K562 (cell line): ENCODE measurements around the gene BBX. TPM values are rescaled to one million over a fixed set of nuclear protein-coding genes. Genes with fewer than 3 reads are reported as not detected.
"Not testable (repeated sequence)": the region's sequence is repeated elsewhere in the genome, so short reads cannot be mapped to it uniquely, and the experiment has no call there.

Source experiments
- ATAC-seq: fragments of 200-7000 bp; cut with Tn5 transposase; 3 replicates; pipeline ENCODE4 v1.9.1; 2020; ENCODE audit warnings: moderate library complexity
- BruUV-seq: library from RNA; stranded (reverse); fragments of 400-500 nt; replicated peaks from 2 replicates; lab custom pipeline; 2021; lab: Mats Ljungman, UMichigan
- CTCF ChIA-PET: fragments of 300-600 bp; formaldehyde crosslinking; extraction: SDS; loops from one replicate; lab custom pipeline; 2021; ENCODE audit warnings: low intra/inter-chr PET ratio; lab: Yijun Ruan, JAX
- POLR2A ChIA-PET: fragments of 300-600, 350-650 bp; sonication (Branson Sonifier 250); formaldehyde crosslinking; extraction: SDS; loops from one replicate; lab custom pipeline; 2021; ENCODE audit warnings: antibody characterized with exemption, inconsistent platforms; lab: Yijun Ruan, JAX
- DNase-seq, 4 experiments: peaks; one replicate each; pipeline versions ENCODE4 v3.0.0 to v3.0.0-alpha.2; 2011 to 2018; ENCODE audit warnings: low spot score in 3 of 4, mixed read lengths in 3 of 4; ENCODE audit errors: extremely low read depth in 1 of 4
- FAIRE-seq: peaks from 2 replicates; lab custom pipeline; 2011; peaks lifted over from hg19 to GRCh38; lab: Jason Lieb, UNC
- H2AFZ ChIP-seq: 2 replicates; pipeline ENCODE4 v1.6.0; 2011; ENCODE audit warnings: low read depth, low read length, control low read depth, inconsistent platforms
- H3K27ac ChIP-seq: fragments of 200-600 bp; 3 replicates; pipeline ENCODE4 v1.8.0; 2011; ENCODE audit warnings: low read depth, mild to moderate bottlenecking, control low read depth, inconsistent platforms, low read length, moderate library complexity, mixed read lengths; ENCODE audit errors: extremely low read depth
- H3K27me3 ChIP-seq, 2 experiments: fragments of 300-600 bp in 1 of 2; 2 replicates in 1 of 2; 3 replicates in 1 of 2; pipeline versions ENCODE4 v1.6.0 to v1.8.0; 2011; ENCODE audit warnings: inconsistent platforms in 2 of 2, low read length in 2 of 2, mild to moderate bottlenecking in 1 of 2, mixed read lengths in 1 of 2, moderate library complexity in 1 of 2; ENCODE audit not compliant: control insufficient read depth in 2 of 2, insufficient read depth in 2 of 2
- H3K36me3 ChIP-seq: fragments of 300-600 bp; 3 replicates; pipeline ENCODE4 v1.8.0; 2011; ENCODE audit warnings: mild to moderate bottlenecking, low read length, inconsistent platforms; ENCODE audit not compliant: control insufficient read depth, insufficient read depth
- H3K4me1 ChIP-seq, 2 experiments: fragments of 200-600 bp in 1 of 2; replicated peaks in 1 of 2; 2 replicates in 1 of 2; 3 replicates in 1 of 2; pipeline versions ENCODE4 v1.5.1 to v1.8.0; 2011; ENCODE audit warnings: inconsistent platforms in 2 of 2, low read length in 2 of 2, mild to moderate bottlenecking in 1 of 2, mixed read lengths in 1 of 2, moderate library complexity in 1 of 2; ENCODE audit not compliant: control insufficient read depth in 2 of 2, insufficient read depth in 2 of 2
- H3K4me2 ChIP-seq: 2 replicates; pipeline ENCODE4 v1.6.1; 2011; ENCODE audit warnings: low read length, control low read depth, inconsistent platforms, mixed read lengths; ENCODE audit not compliant: insufficient read depth
- H3K4me3 ChIP-seq: fragments of 200-600 bp; sonication (generic), shearing (Covaris generic); 2 replicates; pipeline ENCODE4 v1.5.1; 2016; ENCODE audit warnings: control low read depth, inconsistent platforms
- H3K79me2 ChIP-seq: fragments of 200-600 bp; 3 replicates; pipeline ENCODE4 v1.8.0; 2011; ENCODE audit warnings: low read length, inconsistent platforms; ENCODE audit not compliant: control insufficient read depth, insufficient read depth
- H3K9ac ChIP-seq, 2 experiments: 2 replicates each; pipeline versions ENCODE4 v1.6.0 to v1.6.1; 2011; ENCODE audit warnings: low read depth in 2 of 2, low read length in 2 of 2, control low read depth in 1 of 2, inconsistent platforms in 1 of 2, mild to moderate bottlenecking in 1 of 2, mixed read lengths in 1 of 2; ENCODE audit not compliant: insufficient read depth in 1 of 2
- H3K9me1 ChIP-seq: one replicate; pipeline ENCODE4 v1.6.0; 2011; ENCODE audit warnings: inconsistent platforms, mild to moderate bottlenecking, low read length, moderate library complexity; ENCODE audit not compliant: control insufficient read depth, insufficient read depth
- H3K9me3 ChIP-seq: replicated peaks from 2 replicates; pipeline ENCODE4 v1.5.1; 2011; ENCODE audit warnings: low read depth, low read length, inconsistent platforms; ENCODE audit not compliant: control insufficient read depth, insufficient read depth
- H4K20me1 ChIP-seq: replicated peaks from 2 replicates; pipeline ENCODE4 v1.6.1; 2011; ENCODE audit warnings: low read length, inconsistent platforms, mixed read lengths; ENCODE audit not compliant: control insufficient read depth, insufficient read depth
- DIDO1 ChIP-seq: fragments of 450-650 bp; IDR thresholded peaks from 2 replicates; pipeline ENCODE4 v1.6.1; 2016; ENCODE audit warnings: low read depth, missing biosample characterization, missing genetic modification characterization
- WGBS: fragments of 100-300 bp; shearing (Covaris generic); methylation state at CpG from one replicate; pipeline ENCODE4 v1.1.6; 2016; ENCODE audit warnings: low coverage, mixed read lengths; ENCODE audit not compliant: insufficient coverage; ENCODE audit errors: missing lambda C conversion rate; 5-methylcytosine and 5-hydroxymethylcytosine counted together
- in situ Hi-C: fragments of 300-500 bp; cut with MboI; formaldehyde crosslinking; loops from 4 replicates; pipeline ENCODE4 v1.15.0; 2018; ENCODE audit warnings: inconsistent platforms, mixed read lengths
- intact Hi-C: fragments of 100-400 bp; cut with micrococcal nuclease; formaldehyde crosslinking; loops from 2 replicates; pipeline ENCODE4 v1.14.2; 2022
- polyA plus RNA-seq, 8 experiments: library from polyadenylated mRNA; depleted of rRNA in 4 of 8; stranded (reverse) in 5 of 8; unstranded in 3 of 8; fragments of >200 nt; fragmentation: Nextera tagmentation in 2 of 8; fragmentation: Illumina TruSeq in 1 of 8; extraction: Ambion mirVana in 2 of 8; extraction: Trizol in 1 of 8; gene quantifications; 2 replicates each; pipeline versions ENCODE4 v1.2.1 to v1.2.3, GENCODE V29; 2011 to 2014; ENCODE audit warnings: inconsistent platforms in 1 of 8, missing spikeins in 1 of 8
- total RNA-seq, 7 experiments: library from RNA; depleted of rRNA in 6 of 7; stranded (reverse); fragments of >200 nt in 6 of 7; fragmentation: Illumina TruSeq in 2 of 7; extraction: Trizol in 2 of 7; gene quantifications; 2 replicates each; pipeline versions ENCODE4 v1.2.1 to v1.2.3, GENCODE V29; 2011 to 2021; ENCODE audit warnings: low replicate concordance in 1 of 7

Gene BBX
- total and polyA plus RNA-seq, 9 of the 15 experiments (the other 6 are each of a cell fraction or from before 2014, with no cell fraction given) = 4.9 to 19.5 (median 11.8) TPM

- no peak for ATAC-seq
- Histone ChIP-seq H3K4me1 (no peaks in the 10 kb centered on the region), H3K9me3 (no peaks in the 10 kb centered on the region), H3K9me1 (no peaks in the 10 kb centered on the region), H3K27ac (no peak overlapping the region), H4K20me1 (no peaks in the 10 kb centered on the region), H3K9ac (no peak overlapping the region), H3K4me2 (no peak overlapping the region), H3K27me3 (no peaks in the 10 kb centered on the region), H3K79me2 (no peaks in the 10 kb centered on the region), H3K4me3 (no peak overlapping the region), H2AFZ (no peak overlapping the region), H3K36me3 (no peaks in the 10 kb centered on the region)
- no peak for TF ChIP-seq DIDO1 (tag)
- 64% methylated on average over 2 of the region's 3 CpGs for WGBS
- no peak for FAIRE-seq
- BruUV-seq = no TSS peak
- ChIA-PET POLR2A (no interaction called here), CTCF (no interaction called here)
- no peak for DNase-seq
- intact Hi-C loops (no loop called here), in situ Hi-C loops (no loop called here)
Measured at GRCh38 chr3:107562969-107563529, 40.3 kb downstream of the BBX start.

GRCh38 chr3:107565244-107565643, 42.5 kb downstream of the BBX start:
- H3K4me1 ChIP-seq, H4K20me1 ChIP-seq, H3K27me3 ChIP-seq, CTCF ChIA-PET, H3K4me3 ChIP-seq, FAIRE-seq, H3K4me2 ChIP-seq, BruUV-seq, DNase-seq, H3K27ac ChIP-seq, in situ Hi-C loops, H3K9ac ChIP-seq, H3K36me3 ChIP-seq, H3K9me3 ChIP-seq, intact Hi-C loops, H3K79me2 ChIP-seq, ATAC-seq, H2AFZ ChIP-seq, H3K9me1 ChIP-seq: not testable (repeated sequence)
- 85% methylated on average over 2 of the region's 7 CpGs for WGBS
- POLR2A ChIA-PET = interaction anchor here (0.7 kb wide), 1 partner anchor 9 kb away, joined by 3 read pairs; no protein-coding TSS in a partner anchor

GRCh38 chr3:107571089-107571488, 48.3 kb downstream of the BBX start:
- BruUV-seq, H3K9me3 ChIP-seq, H3K36me3 ChIP-seq, H3K27me3 ChIP-seq, H3K4me3 ChIP-seq, in situ Hi-C loops, H3K9ac ChIP-seq, H4K20me1 ChIP-seq, H3K9me1 ChIP-seq, POLR2A ChIA-PET, H3K4me2 ChIP-seq, DNase-seq, H2AFZ ChIP-seq, H3K4me1 ChIP-seq, FAIRE-seq, CTCF ChIA-PET, ATAC-seq, H3K79me2 ChIP-seq, H3K27ac ChIP-seq: not testable (repeated sequence)
- intact Hi-C loops = loop anchor here (10.0 kb wide), 2 partner anchors 94 to 274 kb away; no protein-coding TSS in a partner anchor
- 56% methylated on average over 4 of the region's 10 CpGs for WGBS

GRCh38 chr3:107571492-107571891, 48.7 kb downstream of the BBX start:
- 30% methylated on average over 5 of the region's 9 CpGs for WGBS
- BruUV-seq, H2AFZ ChIP-seq, POLR2A ChIA-PET, H3K9me1 ChIP-seq, FAIRE-seq, H3K4me2 ChIP-seq, H3K36me3 ChIP-seq, H3K79me2 ChIP-seq, H3K9me3 ChIP-seq, CTCF ChIA-PET, H3K9ac ChIP-seq, DNase-seq, H3K27ac ChIP-seq, H4K20me1 ChIP-seq, H3K27me3 ChIP-seq, in situ Hi-C loops, H3K4me1 ChIP-seq, H3K4me3 ChIP-seq, ATAC-seq: not testable (repeated sequence)
- intact Hi-C loops = loop anchor here (10.0 kb wide), 2 partner anchors 93 to 273 kb away; no protein-coding TSS in a partner anchor
